Muscle layer of duodenum (tissue), 2 donors: ENCODE results near the gene ARRDC1.

Source experiments
- H3K27ac ChIP-seq: one replicate; pipeline ENCODE4 v1.7.0; 2013; ENCODE audit warnings: mild to moderate bottlenecking, low read length
- H3K27me3 ChIP-seq: one replicate; pipeline ENCODE4 v1.7.0; 2013; ENCODE audit warnings: low read depth, mild to moderate bottlenecking, control low read depth, low read length
- H3K36me3 ChIP-seq, 2 donors: one replicate each; pipeline ENCODE4 v1.7.0; 2013; ENCODE audit warnings: low read length in 2 of 2, control low read depth in 1 of 2, mild to moderate bottlenecking in 1 of 2; ENCODE audit not compliant: insufficient read depth in 2 of 2, control insufficient read depth in 1 of 2
- H3K4me1 ChIP-seq, 2 donors: one replicate each; pipeline ENCODE4 v1.7.0; 2013; ENCODE audit warnings: low read length in 2 of 2, mild to moderate bottlenecking in 2 of 2, control low read depth in 1 of 2, moderate library complexity in 1 of 2; ENCODE audit not compliant: insufficient read depth in 2 of 2, control insufficient read depth in 1 of 2
- H3K4me3 ChIP-seq, 2 donors: one replicate each; pipeline ENCODE4 v1.7.0; 2013; ENCODE audit warnings: low read length in 2 of 2, low read depth in 1 of 2, mild to moderate bottlenecking in 1 of 2
- H3K9me3 ChIP-seq, 2 donors: one replicate each; pipeline ENCODE4 v1.7.0; 2013; ENCODE audit warnings: low read length in 2 of 2, control low read depth in 1 of 2, mild to moderate bottlenecking in 1 of 2; ENCODE audit not compliant: control insufficient read depth in 1 of 2
- donor health status: healthy.

The ARRDC1 gene

DNA sequence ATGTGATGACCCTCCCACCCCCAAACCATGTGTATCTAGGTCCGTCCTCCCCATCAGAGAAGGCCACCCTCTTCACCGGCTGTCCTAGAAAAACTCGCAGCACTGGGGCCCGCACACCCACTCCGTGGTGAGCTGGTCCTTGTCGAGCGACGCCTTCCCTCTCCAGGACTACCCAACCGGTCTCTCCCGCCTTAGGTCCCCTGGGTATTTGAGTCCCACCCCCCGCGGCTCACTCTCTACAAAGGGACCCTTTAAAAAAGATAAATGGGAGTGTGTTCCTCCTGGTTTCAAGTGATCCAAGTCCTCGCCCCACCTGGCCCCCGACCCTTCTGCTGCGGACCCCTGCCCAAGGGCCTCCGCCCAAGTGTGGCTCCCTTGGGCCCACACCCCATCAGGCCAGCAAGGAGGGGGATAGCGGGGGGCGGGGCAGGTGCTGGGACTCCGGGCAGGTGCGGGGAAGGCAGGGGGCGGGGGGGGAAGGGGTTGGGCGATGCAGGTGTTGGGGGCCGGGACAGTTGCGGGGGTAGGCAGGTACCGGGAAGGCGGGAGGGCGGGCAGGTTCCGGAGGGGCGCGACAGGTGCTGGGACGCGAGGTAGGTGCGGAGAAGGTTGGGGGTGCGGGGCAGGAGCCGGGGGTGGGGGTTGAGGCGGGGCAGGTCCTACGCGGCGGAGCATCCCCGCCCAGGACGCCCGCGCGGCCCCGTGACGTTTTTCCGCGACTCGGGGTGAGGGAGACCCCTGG, 970 bp upstream of the ARRDC1 start:
- no peaks in the 10 kb centered on the region for H3K36me3 ChIP-seq
- peaks cover 5 to 22% of the 10 kb centered on the region in 2 donors for H3K4me1 ChIP-seq
- H3K9me3 ChIP-seq: no peaks in the 10 kb centered on the region
- H3K27me3 ChIP-seq: no peaks in the 10 kb centered on the region
- H3K27ac ChIP-seq: no peak overlapping the region
- H3K4me3 ChIP-seq: no peak overlapping the region

DNA sequence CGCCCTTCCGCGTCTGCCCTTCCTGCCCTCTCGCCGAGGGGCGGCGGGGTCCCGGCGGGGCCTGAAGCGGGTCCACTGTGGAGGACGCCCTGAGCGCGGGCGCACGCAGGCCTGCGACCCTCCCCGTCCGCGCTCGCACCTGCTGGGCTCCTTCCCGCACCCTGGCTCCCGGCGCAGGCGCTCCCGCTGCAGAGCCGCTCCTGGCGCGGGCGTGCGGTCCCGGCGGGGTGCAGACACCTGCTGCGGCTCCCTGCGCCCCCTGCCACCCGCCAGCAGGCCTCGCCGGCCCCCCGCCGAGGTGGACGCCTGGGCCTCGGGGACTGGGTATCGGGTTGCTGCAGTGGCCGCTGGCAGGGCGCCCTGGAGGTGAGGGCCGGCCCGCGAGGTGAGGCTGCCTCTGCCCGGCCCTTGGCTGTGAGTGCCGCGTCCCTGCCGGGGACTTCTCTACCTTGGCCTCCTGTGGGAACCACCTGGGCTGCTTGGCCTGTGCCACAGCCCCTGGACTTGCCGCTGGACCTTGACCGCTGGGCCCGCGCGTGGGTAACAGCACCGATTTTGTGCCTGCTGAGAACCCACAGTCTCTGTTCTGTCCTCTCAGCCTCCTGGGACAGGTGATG, 627 bp downstream of the ARRDC1 start:
- H3K27ac ChIP-seq: no peak overlapping the region

DNA sequence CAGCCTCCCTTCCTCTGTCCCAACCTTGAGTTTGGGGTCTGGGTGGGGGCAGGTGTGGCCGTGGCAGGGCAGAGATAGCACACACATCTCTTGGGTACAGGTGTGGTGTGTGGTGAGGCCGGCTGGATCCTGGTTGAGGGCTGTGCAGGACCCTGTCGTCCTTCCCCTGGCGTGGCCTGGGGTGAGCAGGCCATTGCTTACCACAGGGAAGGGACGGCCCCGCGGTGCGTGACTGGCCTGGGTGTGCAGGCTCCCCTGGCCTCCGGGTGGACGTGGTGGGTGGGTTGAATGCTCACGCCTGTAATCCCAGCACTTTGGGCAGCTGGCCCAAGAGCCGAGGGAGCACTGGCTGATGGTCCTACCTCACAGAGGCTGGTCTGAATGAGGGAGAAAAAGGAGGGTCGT, 1.2 kb downstream of the ARRDC1 start:
- Histone ChIP-seq H3K27ac (no peak overlapping the region), H3K4me1 (peaks cover 5 to 26% of the 10 kb centered on the region in 2 donors)

More for the DNA sequence above, 627 bp downstream of the ARRDC1 start:
- no peaks in the 10 kb centered on the region for H3K9me3 ChIP-seq
- peaks cover 5 to 22% of the 10 kb centered on the region in 2 donors for H3K4me1 ChIP-seq
- no peaks in the 10 kb centered on the region for H3K36me3 ChIP-seq
- peak overlapping the region; percentile 57 to 85 for H3K4me3 ChIP-seq
- H3K27me3 ChIP-seq: no peaks in the 10 kb centered on the region

DNA sequence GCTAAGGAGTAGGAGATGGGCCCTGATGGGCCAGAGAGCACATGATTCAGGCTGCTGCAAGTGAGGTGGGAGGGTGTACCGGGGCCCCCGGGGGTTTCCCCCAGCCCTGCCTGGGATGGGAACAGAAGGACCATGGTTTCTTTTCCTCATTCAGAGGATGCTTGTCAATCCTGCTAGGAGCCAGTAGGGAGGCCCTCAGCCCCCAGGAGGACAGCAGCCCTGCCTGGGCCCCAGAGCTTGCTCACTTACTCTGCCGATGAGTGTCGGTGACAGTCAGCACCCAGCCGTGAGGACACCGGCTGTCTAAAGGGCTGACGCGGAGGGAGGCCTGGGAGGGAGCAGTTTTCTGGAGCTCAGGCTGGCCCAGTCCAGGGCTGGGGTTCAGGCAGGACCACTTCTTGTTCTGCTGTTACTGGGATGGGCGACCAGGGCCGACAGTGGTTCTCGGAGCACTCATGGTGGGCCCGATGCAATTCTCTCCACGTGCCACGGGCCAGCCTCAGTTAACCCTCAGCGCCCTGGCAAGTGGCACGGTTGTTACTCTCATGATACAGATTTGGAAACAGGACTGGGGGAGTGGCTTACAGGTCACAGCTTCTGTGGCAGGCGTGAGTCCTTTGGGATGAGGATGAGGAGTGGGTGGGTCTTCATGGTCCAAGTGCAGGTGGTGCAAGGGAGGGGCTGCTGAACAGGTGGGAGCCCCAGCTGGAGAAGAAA, 1.8 kb downstream of the ARRDC1 start:
- Histone ChIP-seq H3K4me3 (peak overlapping the region; percentile 57 to 85), H3K27me3 (no peaks in the 10 kb centered on the region), H3K9me3 (no peaks in the 10 kb centered on the region), H3K36me3 (no peaks in the 10 kb centered on the region), H3K27ac (no peak overlapping the region), H3K4me1 (peaks cover 10 to 32% of the 10 kb centered on the region in 2 donors)

More for the DNA sequence above, 1.2 kb downstream of the ARRDC1 start:
- Histone ChIP-seq H3K9me3 (no peaks in the 10 kb centered on the region), H3K36me3 (no peaks in the 10 kb centered on the region), H3K4me3 (peak overlapping the region; percentile 57 to 85), H3K27me3 (no peaks in the 10 kb centered on the region)

DNA sequence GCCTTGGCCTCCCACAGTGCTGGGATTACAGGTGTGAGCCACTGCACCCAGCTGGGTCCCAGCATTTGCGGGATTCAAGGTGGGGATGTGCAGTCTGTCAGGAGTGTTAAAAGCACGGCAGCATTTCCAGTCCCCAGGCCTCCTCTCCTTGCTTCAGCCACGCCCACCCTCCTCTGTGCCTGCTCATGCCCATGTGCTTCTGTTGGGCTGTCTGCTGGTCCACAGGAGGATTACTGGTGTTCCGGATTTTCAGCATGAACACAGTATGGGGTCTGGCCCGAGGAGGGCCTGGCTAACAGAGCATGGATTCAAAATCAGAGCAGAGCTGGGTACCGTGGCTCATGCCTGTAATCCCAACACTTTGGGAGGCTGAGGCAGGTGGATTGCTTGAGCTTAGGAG, 5.5 kb downstream of the ARRDC1 start:
- Histone ChIP-seq H3K4me1 (peaks cover 15 to 31% of the 10 kb centered on the region in 2 donors), H3K9me3 (no peaks in the 10 kb centered on the region)

DNA sequence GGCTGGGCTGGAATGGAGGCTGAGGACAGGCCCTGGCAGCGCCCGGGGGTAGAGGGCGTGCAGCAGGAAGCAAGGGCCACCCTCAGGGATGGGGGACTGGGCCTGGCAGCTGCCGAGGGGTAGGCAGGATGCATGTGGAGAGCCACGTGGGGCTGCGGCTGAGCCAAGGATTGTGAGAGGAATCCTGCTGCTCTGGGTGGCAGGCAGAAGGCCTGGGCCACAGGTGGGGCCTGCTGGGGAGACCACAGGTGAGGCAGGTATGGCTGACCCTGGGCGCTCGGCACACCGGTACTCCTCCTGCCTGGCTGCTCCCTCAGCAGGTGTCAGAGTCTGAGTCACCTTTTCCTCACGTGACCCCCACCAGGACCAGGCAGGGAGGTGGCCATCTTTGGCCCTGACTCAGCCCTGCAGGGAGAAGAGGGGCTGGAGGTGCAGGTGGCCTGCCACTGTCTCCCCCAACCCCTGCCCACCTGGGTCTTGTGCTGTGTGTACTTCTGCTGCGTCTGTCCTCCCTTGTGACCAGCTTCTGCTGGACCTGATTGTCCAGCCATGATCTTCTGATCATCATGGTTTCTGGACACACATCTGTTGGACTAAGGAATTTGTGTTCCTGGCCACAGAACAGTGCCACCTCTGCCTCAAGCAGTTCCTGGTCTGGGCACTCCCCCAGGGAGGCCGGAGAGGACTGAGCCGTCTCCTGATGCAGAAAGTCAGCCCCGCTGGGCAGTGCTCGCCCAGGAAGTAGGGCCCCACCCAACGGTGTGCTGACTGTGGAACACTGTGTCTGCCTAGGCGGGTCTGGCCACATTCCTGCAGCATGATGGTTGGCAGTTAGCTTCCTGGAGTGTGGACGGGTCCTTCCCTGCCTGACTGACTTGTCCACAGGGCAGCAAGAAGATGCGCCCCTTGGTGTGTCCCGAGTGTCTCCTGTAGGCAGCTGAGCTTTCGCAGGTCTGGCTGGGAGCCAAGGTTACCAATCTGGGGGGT, 6.4 kb downstream of the ARRDC1 start:
- Histone ChIP-seq H3K9me3 (no peaks in the 10 kb centered on the region), H3K4me3 (no peak overlapping the region), H3K27ac (peak overlapping the region; percentile 83), H3K27me3 (no peaks in the 10 kb centered on the region), H3K36me3 (peaks cover 8 to 28% of the 10 kb centered on the region in 2 donors), H3K4me1 (peaks cover 11 to 22% of the 10 kb centered on the region in 2 donors)

More for the DNA sequence above, 5.5 kb downstream of the ARRDC1 start:
- no peak overlapping the region for H3K4me3 ChIP-seq
- no peaks in the 10 kb centered on the region for H3K27me3 ChIP-seq
- peaks cover 8 to 21% of the 10 kb centered on the region in 2 donors for H3K36me3 ChIP-seq
- peak overlapping the region; percentile 83 for H3K27ac ChIP-seq

DNA sequence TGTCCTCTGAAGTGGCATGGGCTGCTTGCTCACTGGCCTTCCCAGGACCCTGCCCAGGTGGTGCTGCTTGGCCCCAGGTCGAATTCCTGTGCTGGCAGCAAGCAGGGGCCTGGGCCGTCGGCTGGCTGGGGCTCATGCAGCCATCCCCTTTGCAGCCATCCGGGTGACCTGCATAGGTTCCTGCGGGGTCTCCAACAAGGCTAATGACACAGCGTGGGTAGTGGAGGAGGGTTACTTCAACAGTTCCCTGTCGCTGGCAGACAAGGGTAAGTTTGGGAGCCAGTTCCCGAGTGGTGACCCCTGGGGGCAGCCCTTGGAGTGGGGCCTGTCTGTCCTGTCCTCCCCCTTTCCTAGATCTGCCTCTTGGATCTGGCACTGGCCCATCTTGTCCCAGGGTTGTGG, 7.3 kb downstream of the ARRDC1 start:
- peaks cover 8 to 28% of the 10 kb centered on the region in 2 donors for H3K36me3 ChIP-seq
- H3K27ac ChIP-seq: peak overlapping the region; percentile 83

DNA sequence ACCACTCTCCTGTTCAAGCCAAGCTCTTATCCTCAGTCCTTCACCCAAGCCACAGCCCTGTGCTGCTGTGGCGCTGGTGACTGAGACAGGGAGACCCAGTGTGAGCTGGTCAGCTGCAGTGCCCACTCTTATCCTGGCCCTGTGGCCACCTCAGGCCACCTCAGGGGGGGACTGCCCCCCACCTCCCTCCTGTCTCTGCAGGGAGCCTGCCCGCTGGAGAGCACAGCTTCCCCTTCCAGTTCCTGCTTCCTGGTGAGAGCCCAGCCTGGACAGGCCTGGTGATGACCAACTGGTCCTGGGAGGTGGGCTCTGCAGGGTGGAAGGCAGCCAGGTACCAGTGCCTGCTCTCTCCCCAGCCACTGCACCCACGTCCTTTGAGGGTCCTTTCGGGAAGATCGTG, 7.8 kb downstream of the ARRDC1 start:
- Histone ChIP-seq H3K4me3 (no peak overlapping the region), H3K27me3 (no peaks in the 10 kb centered on the region), H3K27ac (peak overlapping the region; percentile 83), H3K4me1 (peaks cover 16 to 23% of the 10 kb centered on the region in 2 donors), H3K9me3 (no peaks in the 10 kb centered on the region), H3K36me3 (peaks cover 8 to 28% of the 10 kb centered on the region in 2 donors)

More for the DNA sequence above, 7.3 kb downstream of the ARRDC1 start:
- no peaks in the 10 kb centered on the region for H3K27me3 ChIP-seq
- no peak overlapping the region for H3K4me3 ChIP-seq
- H3K4me1 ChIP-seq: peaks cover 14 to 20% of the 10 kb centered on the region in 2 donors
- H3K9me3 ChIP-seq: no peaks in the 10 kb centered on the region

DNA sequence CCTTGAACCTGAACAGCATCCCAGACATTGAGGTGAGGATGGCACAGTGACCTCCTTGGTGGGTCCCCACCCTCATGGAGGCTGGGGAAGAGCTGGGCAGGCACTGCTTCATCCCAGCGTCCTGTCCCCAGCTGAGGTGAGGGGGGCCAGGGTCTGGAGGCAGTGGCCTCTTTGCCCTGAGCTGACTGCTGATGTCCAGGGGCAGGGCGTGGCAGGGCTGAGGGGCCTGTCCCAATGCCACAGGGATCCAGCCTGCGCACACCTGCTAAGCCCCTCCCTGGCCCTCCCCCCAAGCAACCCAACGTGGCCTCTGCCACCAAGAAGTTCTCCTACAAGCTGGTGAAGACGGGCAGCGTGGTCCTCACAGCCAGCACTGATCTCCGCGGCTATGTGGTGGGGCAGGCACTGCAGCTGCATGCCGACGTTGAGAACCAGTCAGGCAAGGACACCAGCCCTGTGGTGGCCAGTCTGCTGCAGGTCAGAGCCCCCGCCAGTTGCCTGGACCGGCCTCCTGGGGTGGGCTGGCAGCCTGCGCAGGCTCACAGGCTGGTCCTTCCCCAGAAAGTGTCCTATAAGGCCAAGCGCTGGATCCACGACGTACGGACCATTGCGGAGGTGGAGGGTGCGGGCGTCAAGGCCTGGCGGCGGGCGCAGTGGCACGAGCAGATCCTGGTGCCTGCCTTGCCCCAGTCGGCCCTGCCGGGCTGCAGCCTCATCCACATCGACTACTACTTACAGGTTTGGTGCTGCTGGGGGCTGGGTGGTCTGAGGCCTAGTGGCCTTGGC, 8.4 kb downstream of the ARRDC1 start:
- peaks cover 16 to 23% of the 10 kb centered on the region in 2 donors for H3K4me1 ChIP-seq
- no peaks in the 10 kb centered on the region for H3K27me3 ChIP-seq
- no peak overlapping the region for H3K27ac ChIP-seq
- H3K9me3 ChIP-seq: no peaks in the 10 kb centered on the region
- peaks cover 8 to 28% of the 10 kb centered on the region in 2 donors for H3K36me3 ChIP-seq
- H3K4me3 ChIP-seq: no peak overlapping the region
